HG03565 (cell line): Measurements from ENCODE around the gene PERP.
"Not testable (repeated sequence)": the region's sequence is repeated elsewhere in the genome, so short reads cannot be mapped to it uniquely, and the experiment has no call there.

Source experiments
- ATAC-seq: cut with Tn5 transposase; IDR thresholded peaks from one replicate; pipeline ENCODE4 v1.9.1; 2021; ENCODE audit warnings: mild to moderate bottlenecking, moderate library complexity; ENCODE audit not compliant: unreplicated experiment

PERP gene

DNA sequence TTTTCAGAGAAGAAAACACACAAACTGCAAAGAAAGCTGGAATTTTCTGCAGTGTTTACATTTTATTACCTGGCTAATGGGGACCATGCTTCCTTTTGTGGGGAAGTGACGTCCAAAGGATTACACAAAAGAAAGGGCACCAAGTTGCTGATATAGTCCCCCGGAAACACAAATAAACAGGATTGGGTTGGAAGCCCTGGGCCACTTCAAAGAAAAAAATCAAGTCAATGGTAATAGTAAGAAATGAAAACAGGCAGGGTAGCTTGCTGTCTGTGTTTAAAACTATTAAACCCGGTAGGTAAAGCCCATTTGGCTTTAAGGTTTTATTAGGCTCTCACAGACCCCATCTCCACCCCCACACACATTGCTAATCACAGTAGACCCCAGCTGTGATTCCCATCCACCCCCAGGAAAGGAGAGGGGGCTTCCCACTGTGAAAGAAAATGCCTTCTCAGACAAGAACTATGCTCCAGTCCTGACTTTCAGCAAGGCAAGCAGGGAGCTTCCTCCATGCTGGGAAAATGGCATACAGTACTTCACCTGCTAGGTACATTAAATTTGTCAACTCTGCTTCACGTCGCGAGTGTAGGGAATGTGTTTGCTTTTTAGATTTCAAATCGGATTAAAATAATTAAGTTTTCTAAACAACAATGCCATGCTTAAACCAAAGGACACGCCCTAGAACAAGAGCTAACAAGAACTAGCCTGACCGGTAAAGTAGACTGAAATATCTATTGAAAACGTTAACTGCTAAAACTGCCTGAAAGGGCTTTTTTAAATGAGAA lies 1.1 kb downstream of the PERP start:
- no peak for ATAC-seq

DNA sequence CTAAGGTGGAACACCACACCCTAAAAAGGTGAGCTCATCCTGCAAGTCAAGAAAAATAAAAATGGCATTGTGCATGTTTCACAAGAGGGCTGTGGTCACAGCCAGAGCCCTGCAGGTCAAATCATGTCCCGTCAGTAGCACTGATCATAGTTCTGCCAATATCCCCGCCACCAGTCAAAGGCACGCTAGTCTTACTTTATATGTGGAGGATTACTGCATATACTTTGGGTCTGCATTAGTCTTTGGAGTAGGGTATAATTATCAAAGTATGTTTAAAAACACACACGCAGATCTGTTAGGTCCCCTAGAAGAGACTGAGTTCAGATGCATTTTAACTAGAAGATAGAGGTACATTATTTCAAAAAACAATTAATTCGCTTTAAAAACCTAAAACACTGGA lies 1.8 kb downstream of the PERP start:
- ATAC-seq = no peak

DNA sequence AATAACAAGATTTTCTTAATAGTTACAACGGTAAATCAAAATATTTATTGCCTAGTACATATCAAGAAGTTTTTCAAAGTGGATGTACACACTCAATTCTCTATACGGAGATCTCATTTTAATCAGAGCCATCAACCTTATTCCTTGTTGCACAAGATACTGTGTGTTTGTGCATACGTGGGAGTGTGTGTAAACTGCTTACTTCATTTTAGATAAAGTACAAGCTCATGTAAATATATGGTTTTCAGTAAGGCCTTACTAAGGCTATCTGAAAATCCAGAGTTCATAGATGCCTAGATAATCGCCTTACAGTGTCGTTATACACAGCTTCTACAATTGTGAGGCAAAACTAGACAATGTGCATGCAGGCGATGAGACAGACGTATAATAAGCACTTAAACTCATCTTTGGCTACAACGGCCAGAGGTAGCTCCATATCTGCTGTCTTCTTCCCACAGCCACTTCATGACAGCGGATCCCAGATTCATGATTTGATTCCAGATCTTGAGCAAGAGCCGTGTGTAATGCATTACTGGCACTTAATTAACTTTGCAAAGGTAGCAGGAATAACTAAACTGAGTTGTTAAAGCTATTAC lies 2.5 kb downstream of the PERP start:
- no peak for ATAC-seq

DNA sequence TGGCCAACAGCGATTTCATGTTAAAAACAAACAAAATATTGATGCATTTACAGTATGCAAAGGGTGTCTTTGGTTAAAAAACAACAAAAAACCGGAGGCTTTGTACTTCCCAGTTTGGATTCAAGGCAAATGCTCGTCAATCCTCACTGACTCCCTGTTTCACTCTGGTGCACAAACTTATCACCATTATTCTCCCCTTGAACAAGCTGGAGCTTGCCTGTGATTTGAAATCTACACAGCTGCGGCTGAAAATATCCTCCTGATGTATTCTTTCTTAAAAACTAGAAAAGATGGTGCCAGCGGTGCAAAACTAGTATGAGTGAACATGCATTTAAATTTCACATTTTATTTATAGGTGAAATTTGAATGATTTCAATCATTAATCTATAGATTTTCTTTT lies 3.3 kb downstream of the PERP start:
- no peak for ATAC-seq

DNA sequence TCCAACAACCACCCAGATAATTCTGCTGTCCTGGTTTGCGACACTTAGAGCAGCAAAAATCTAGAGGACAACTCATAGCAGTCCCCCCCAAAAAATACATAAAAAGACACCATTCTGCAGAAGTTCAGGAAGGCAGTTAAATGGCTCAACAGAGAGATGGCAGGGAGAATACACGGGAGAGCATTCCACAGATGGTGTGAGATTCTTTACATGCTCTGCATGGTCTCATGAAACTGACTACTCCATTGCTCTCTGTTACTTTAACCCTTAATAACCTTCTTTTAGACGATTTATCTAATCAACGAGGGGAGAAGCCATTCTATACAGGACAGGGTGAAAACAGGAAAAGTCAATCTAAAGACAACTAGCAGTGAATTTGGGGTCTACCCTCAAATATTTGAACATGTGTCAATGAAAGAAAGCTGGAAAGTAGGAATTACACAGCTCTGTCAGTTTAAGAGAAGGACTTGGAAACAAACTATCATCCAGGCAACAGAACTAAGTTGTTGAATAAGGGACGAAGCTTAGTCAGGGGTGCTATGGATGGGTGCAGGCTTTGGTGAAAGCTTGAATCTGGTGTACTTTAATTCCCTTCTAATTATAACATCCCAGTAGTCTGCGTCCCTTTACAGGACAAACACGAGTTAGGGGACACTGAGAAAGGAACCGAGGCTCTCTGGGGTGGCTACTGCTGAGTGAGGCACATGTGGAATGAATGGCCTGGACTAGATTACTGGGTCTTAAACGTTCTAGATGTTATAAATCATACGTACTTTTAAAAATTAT lies 5.1 kb downstream of the PERP start:
- no peak for ATAC-seq

DNA sequence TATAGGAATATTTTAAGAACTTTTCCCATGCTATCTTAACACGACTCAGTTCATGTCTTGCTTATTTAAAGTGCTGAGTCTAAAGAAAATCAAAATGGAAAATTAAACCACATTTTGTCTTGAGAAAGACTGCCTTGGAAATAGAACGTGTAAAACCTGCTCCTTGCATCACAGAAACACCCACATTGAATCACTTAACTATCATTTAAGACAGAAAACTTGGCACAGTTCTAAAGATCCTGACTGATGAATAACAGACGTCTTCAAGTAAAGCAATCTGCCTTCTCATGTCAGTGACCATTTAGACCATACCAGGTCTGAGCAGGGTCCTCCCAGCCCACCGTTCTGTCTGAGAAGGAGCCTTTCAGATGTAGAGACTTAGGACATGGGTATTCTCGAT lies 7.4 kb downstream of the PERP start:
- no peak for ATAC-seq

DNA sequence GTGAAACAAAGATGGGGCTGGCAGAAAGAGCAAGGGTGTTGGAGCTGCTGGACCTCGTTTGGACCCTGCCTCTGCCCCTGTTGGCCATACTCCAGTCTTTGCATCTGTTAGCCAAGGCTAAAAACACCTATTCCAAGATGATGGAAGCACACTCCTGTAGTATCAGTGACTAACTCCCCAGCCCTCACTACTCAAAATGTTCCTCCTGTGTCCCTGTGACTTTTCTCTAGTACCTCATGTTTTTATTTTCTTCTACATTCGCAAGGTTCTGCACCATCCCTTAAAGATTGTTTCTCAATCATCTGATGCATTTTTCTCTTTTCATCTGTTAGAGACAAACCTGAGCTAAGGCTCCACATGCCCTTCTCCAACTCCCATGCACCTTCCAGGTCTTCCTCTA lies 8.9 kb downstream of the PERP start:
- no peak for ATAC-seq

DNA sequence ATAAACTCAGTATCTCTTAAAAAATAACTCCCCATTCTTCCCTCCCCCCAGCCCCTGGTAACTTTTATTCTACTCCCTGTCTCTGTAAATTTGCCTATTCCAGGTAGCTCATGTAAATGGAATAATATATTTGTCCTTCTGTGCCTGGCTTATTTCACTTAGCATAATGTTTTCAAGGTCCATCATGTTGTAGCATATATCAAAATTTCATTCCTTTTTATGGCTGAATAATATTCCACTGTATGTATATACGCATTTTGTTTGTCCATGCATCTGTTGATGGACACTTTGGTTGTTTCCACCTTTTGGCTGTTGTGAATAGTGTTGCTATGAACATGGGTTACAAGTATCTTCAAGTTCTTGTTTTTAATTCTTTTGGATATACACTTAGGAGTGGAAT lies 13.0 kb downstream of the PERP start:
- ATAC-seq = no peak

DNA sequence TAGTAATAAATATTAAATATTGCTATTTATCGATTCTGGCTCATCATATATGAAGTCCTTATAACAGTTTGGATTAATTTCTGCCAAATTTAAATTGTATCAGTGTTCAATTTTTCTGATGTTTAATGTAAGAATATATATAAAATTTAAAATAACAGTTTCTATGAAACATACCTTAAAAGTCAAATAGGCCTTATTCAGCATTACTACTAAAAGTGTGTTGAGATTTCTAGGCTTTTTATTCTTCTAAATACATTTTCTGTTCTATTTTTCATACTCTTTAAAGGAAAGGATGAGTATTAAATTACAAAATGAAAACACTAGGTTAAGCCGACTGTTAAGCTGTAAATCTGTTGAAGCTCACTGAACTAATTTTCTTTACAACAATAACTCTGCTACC lies 13.6 kb downstream of the PERP start:
- ATAC-seq = no peak

DNA sequence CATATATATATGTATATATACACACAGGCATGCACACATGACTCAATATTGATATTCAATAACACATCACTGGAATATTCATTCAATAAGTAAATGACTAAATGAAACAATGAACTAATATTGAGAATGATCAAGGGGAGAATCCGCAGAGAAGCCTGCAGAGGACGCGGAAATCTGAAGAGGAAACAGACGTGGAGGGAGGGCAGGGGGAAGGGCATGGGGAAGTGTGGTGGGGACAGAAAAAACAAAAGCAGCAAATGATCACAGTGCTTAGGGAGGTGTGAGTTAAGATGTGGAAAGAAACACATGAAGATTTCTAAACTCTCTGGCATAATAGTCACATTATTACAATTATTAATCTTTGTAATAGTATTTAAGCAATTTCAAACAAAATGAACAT lies 14.5 kb downstream of the PERP start:
- no peak for ATAC-seq

DNA sequence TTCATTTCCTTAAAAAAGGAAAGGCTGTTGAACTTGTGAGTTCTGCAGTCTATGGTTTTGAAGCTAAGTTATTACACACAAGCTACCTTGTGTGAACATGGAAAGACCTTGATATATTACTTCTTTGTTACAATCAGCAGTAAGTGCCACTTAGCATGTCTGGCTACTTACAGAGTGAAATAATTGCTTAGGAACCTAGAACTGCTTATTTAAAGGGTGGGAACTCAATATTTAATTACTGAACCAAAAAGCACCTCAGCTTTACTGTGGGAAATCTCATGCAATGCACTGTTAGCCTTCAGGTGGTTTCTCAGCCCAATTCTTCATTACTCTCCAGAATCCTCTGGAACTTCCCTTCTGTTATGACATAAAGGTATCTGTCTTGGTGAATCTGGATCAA lies 17.9 kb downstream of the PERP start:
- ATAC-seq = no peak

DNA sequence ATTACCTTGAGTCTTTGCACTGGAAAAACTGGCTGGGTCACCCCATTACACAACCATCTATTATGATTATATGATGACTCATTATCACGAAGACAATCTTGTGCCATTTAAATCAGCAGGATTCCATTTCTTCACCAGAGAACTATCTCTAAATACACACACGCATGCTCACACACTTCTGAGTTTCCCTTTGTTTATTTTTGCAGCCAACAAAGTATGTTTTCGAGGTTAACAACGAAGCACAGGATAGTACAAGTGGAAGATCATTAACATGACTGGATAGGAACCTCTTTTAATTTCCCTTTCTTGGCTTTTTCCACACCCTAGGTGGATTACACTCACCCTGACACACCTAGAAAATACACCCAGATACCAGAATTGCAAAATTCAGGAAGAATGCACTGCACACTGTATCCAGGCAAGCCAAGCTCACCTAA lies 18.9 kb downstream of the PERP start:
- ATAC-seq = no peak

DNA sequence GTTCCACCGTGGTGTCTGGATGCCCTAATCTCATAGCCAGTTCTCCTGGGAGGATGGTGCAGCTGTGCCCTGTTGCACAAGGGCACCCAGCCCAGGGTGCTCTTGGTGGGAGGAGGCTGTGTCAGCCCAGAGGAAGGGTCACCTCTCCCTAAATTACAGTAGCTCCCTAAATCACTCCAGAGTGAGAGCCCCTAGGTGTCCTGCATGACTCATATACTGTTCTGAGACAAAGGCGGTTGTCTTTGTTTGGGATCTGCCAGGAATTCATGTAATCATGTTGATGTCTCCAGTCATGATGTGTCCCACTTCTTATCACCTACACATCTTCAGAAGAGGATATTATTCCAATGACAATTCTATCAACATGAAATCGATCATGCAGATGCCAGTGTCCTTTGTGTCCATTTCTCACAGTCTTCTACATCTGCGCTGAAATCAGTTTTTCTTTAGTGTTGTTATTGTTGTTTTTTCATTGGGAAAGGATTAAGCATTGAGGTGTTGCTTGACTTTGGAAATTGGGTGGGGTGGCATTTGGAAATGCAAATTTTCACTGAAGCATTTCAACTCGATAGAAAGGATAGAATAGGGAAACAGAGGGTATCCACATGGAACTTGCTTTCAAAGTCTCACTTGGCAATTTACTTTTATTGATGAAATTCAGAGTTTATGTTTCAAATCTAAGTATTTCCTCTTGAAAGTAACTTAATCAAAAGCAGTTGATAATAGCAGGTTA lies 19.5 kb downstream of the PERP start:
- ATAC-seq = no peak

DNA sequence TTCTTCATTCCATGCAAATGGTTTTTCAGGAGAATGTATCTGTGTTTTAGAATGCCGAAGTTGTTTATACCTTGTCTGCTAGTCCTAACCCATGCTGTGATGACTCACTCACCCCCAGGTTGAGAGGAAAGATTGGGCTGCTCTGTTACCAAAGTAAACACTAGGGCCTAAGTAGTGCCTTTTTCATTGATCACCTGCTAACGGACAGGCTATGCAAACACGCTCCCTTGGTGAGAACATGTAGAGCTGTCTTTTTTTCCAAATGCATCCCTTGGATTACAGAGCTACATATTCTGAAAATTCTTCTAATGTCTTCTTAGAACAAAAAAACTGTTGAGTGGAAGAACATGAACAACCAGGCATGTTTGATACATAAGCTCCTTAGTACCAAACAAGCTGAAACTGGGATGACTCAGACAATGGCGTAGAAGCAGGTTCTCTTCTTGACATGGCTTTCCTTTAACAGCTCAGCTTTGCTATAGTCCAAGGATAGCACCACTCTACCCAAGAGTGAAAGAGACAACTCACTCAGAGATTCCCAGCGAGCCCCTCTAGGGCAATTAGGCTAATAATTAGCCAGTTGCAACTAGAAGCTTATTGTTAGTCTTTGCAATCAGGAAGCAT lies 20.5 kb downstream of the PERP start:
- no peak for ATAC-seq

DNA sequence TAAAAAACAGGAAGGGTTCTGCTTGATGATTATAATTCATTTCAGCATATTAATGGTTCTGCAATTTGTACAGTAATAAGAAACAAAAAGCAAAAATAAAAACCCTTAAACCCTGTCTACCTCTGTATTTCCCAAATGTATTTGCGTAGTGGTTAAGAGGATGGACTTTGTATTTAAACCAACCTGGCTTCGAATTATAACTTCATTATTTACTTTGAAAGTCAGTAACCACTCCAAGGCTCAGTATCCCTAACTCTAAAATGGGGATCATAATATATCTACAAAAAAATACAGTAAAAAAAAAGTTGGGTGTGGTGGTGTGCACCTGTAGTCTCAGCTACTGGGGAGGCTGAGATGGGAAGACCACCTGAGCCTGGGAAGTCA lies 21.4 kb downstream of the PERP start:
- no peak for ATAC-seq

DNA sequence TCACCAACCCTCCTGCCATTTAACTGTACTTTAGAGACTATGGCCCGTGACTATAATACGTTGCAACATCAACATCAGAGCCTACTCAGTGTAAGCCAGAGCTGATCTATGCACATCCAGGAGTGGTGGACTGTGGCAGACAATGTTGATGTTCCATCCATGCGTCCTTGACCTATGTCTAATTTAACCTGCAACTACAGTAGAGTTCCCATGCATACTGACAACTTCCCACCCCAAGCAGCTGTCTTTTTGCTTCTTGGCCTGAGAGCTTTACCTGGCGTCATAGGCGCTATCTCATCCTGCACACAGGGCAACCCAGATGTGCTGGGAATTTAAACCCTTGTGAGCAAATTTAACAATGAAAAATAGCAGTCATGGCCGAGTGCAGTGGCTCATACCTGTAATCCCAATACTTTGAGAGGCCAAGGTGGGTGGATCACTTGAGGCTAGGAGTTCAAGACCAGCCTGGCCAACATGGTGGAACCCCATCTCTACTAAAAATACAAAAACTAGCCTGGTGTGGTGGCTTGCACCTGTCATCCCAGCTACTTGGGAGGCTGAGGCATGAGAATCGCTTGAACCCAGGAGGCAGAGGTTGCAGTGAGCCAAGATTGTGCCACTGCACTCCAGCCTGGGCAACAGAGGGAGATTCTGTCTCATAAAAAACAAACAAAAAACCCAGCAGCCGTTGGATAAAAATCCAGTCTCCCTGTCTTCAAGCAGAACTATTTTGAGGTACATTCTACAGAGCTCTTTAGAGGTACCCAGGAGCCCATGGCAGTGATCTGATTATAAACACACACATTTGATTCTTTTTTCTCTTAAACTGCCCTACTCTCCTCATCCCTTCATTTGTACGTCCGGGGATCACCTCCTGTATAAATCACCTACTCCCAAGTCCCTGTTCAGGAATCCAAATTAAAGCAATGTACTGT lies 22.0 kb downstream of the PERP start:
- no peak for ATAC-seq

DNA sequence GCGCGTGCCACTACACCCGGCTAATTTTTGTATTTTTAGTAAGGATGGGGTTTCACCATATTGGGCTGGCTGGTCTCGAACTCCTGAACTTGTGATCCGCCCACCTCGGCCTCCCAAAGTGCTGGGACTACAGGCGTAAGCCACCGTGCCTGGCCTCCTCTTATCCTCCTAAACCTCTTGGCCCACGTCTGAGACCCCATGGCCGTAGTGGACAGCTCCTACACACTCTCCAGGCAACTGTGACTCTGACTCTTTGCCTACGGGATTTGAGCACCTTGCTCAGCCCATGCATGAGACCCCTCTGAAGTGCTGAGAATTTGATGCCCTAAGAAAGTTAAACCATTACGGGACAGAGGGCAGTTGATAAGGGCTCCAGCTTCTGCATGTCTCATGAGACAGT lies 25.0 kb downstream of the PERP start:
- no peak for ATAC-seq

DNA sequence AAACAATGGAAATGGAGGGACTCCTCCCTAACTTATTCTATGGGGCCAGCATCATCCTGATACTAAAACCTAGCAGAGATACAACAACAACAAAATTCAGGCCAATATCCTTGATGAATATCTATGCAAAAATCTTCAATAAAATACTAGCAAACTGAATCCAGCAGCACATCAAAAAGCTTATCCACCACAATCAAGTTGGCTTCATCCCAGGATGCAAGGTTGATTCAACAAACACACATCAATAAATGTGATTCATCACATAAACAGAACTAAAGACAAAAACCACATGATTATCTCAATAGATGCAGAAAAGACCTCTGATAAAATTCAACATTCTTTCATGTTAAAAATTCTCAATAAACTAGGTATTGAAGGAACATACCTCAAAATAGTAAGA lies 27.7 kb downstream of the PERP start:
- ATAC-seq = not testable (repeated sequence)

DNA sequence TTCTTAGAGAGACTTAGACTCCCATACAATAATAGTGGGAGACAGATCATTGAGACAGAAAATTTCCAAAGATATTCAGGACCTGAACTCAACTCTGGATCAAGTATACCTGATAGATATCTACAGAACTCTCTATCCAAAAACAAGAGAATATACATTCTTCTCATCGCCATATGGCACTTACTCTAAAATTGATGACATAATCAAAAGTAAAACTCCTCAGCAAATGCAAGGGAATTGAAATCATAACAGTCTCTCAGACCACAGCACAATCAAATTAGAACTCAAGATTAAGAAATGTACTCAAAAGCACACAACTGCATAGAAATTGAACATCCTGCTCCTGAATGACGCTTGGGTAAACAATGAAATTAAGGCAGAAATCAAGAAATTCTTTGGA lies 28.7 kb downstream of the PERP start:
- no peak for ATAC-seq

DNA sequence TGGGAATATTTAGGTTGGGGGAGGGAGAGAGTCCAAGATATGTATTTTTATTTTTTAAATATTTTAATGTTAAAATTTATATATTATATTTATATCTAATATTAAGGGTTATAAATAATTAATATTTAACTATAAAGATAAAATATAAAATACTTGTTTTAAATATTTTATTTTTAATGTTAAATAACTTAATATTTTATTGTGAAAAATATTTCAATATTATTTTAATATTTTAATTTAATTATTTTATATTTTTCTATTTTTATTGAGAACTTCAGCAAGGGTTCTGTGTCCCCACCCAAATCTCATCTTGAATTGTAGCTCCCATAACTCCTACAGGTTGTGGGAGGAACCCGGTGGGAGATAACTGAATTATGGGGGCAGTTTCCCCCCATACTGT lies 34.0 kb downstream of the PERP start:
- ATAC-seq = no peak
